ENCODE measurements around the gene CR1. TPM values are rescaled to one million over a fixed set of nuclear protein-coding genes. Genes with fewer than 3 reads are reported as not detected.

The CR1 gene
- total and polyA plus RNA-seq, 2 experiments from 2014 or later = 0.65 to 0.76 TPM

DNA sequence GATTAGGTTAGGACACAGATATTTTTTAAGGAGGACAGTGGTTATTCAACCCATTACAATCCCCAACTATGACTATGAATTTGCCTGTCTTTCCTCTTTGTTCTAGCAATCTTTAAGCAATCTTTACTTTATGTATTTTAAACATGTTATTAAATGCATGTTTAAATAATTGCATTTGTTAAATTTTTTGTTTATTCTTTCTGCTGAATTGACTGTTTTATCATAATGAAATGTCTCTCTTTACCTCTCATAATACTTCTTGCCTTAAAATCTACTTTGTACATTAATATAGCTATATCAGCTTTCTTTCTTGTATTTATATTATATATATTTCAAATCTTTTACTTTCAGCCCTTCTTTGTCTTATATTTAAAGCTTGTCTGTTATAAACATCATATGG lies 195.1 kb downstream of the CR1 start (continued):
- TF ChIP-seq JUNB (IDR thresholded peaks at IDR 0.05; ENCODE audit: unreplicated experiment) (no peak), POLR2AphosphoS5 (IDR thresholded peaks at IDR 0.05; ENCODE audit: low read depth) (no peak), ZNF331 (CRISPR knock-in tag; IDR thresholded peaks at IDR 0.05; ENCODE audit: low read depth) (no peak), ZNF114 (CRISPR knock-in tag; IDR thresholded peaks at IDR 0.05) (no peak), CREB1 (CRISPR knock-in tag; IDR thresholded peaks at IDR 0.05; ENCODE audit: low read depth) (no peak)
- TF ChIP-seq, protein P1, sequence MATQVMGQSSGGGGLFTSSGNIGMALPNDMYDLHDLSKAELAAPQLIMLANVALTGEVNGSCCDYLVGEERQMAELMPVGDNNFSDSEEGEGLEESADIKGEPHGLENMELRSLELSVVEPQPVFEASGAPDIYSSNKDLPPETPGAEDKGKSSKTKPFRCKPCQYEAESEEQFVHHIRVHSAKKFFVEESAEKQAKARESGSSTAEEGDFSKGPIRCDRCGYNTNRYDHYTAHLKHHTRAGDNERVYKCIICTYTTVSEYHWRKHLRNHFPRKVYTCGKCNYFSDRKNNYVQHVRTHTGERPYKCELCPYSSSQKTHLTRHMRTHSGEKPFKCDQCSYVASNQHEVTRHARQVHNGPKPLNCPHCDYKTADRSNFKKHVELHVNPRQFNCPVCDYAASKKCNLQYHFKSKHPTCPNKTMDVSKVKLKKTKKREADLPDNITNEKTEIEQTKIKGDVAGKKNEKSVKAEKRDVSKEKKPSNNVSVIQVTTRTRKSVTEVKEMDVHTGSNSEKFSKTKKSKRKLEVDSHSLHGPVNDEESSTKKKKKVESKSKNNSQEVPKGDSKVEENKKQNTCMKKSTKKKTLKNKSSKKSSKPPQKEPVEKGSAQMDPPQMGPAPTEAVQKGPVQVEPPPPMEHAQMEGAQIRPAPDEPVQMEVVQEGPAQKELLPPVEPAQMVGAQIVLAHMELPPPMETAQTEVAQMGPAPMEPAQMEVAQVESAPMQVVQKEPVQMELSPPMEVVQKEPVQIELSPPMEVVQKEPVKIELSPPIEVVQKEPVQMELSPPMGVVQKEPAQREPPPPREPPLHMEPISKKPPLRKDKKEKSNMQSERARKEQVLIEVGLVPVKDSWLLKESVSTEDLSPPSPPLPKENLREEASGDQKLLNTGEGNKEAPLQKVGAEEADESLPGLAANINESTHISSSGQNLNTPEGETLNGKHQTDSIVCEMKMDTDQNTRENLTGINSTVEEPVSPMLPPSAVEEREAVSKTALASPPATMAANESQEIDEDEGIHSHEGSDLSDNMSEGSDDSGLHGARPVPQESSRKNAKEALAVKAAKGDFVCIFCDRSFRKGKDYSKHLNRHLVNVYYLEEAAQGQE (IDR thresholded peaks at IDR 0.05; ENCODE audit: unreplicated experiment) = no peak
- TF ChIP-seq, protein P2, sequence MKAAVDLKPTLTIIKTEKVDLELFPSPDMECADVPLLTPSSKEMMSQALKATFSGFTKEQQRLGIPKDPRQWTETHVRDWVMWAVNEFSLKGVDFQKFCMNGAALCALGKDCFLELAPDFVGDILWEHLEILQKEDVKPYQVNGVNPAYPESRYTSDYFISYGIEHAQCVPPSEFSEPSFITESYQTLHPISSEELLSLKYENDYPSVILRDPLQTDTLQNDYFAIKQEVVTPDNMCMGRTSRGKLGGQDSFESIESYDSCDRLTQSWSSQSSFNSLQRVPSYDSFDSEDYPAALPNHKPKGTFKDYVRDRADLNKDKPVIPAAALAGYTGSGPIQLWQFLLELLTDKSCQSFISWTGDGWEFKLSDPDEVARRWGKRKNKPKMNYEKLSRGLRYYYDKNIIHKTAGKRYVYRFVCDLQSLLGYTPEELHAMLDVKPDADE (IDR thresholded peaks at IDR 0.05) = no peak
- TF ChIP-seq, protein P3, sequence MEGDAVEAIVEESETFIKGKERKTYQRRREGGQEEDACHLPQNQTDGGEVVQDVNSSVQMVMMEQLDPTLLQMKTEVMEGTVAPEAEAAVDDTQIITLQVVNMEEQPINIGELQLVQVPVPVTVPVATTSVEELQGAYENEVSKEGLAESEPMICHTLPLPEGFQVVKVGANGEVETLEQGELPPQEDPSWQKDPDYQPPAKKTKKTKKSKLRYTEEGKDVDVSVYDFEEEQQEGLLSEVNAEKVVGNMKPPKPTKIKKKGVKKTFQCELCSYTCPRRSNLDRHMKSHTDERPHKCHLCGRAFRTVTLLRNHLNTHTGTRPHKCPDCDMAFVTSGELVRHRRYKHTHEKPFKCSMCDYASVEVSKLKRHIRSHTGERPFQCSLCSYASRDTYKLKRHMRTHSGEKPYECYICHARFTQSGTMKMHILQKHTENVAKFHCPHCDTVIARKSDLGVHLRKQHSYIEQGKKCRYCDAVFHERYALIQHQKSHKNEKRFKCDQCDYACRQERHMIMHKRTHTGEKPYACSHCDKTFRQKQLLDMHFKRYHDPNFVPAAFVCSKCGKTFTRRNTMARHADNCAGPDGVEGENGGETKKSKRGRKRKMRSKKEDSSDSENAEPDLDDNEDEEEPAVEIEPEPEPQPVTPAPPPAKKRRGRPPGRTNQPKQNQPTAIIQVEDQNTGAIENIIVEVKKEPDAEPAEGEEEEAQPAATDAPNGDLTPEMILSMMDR (conservative IDR thresholded peaks at IDR 0.05; ENCODE audit: low read depth in 2 of 2) = no peak

Other genes with a start within 250 kb of the CR1 start
- gene CD55, start 174.5 kb upstream of the CR1 start, total RNA-seq (2014; rRNA removed; shearing (Covaris generic)) = 17.6 and 18.5 TPM in 2 replicates
- 13.6 and 16.7 TPM in 2 replicates for gene CD55, start 174.5 kb upstream of the CR1 start, polyA plus RNA-seq (2016; fragmentation: Nextera tagmentation; extraction: Ambion mirVana)
- 4.4 and 5.4 TPM in 2 replicates for gene CR2, start 41.8 kb upstream of the CR1 start, total RNA-seq (2014; rRNA removed; shearing (Covaris generic))
- gene CR2, start 41.8 kb upstream of the CR1 start, polyA plus RNA-seq (2016; fragmentation: Nextera tagmentation; extraction: Ambion mirVana) = 2.7 and 2.8 TPM in 2 replicates
- gene CR1L, start 149.0 kb downstream of the CR1 start, total RNA-seq (2014; rRNA removed; shearing (Covaris generic)) = 2.9 and 5.8 TPM in 2 replicates
- 13.4 and 21.4 TPM in 2 replicates for gene CR1L, start 149.0 kb downstream of the CR1 start, polyA plus RNA-seq (2016; fragmentation: Nextera tagmentation; extraction: Ambion mirVana)

Measured in GM23338 (cell line).